GM19463 (cell line): ENCODE data around the gene ZNRF1.
"Not testable (repeated sequence)": the region's sequence is repeated elsewhere in the genome, so short reads cannot be mapped to it uniquely, and the experiment has no call there.

Experiments used
- ATAC-seq: cut with Tn5 transposase; IDR thresholded peaks from one replicate; pipeline ENCODE4 v1.9.1; 2021; ENCODE audit warnings: mild to moderate bottlenecking, moderate library complexity; ENCODE audit not compliant: unreplicated experiment

ZNRF1 gene

GRCh38 chr16:75111514-75111940 lies 112.7 kb downstream of the ZNRF1 start:
- peak; percentile 3 for ATAC-seq

- ATAC-seq, result no peak
These were observed 113.3 kb downstream of the ZNRF1 start for GRCh38 chr16:75111961-75112733.

- no peak for ATAC-seq
These were observed 114.1 kb downstream of the ZNRF1 start for GRCh38 chr16:75112734-75113491.

GRCh38 chr16:75113541-75114121 lies 114.8 kb downstream of the ZNRF1 start:
- ATAC-seq, result no peak

- ATAC-seq, result no peak
These were observed 115.5 kb downstream of the ZNRF1 start for GRCh38 chr16:75114179-75114945.

GRCh38 chr16:75114946-75115825 lies 116.4 kb downstream of the ZNRF1 start:
- no peak for ATAC-seq

- ATAC-seq, result peak; percentile 81
These were observed 117.5 kb downstream of the ZNRF1 start, which contains the start of gene LDHD for GRCh38 chr16:75116081-75116910. LDHD (minus strand) TSS chr16:75116780; CDS start chr16:75116720, 60 bp downstream.

GRCh38 chr16:75116911-75117245 lies 118.1 kb downstream of the ZNRF1 start:
- ATAC-seq, result no peak

- ATAC-seq, result no peak
These were observed 120.2 kb downstream of the ZNRF1 start for GRCh38 chr16:75118943-75119539.

GRCh38 chr16:75120253-75120652 lies 121.4 kb downstream of the ZNRF1 start:
- no peak for ATAC-seq

- ATAC-seq, result no peak
These were observed 123.2 kb downstream of the ZNRF1 start for GRCh38 chr16:75121949-75122568.

- ATAC-seq, result no peak
These were observed 123.8 kb downstream of the ZNRF1 start for GRCh38 chr16:75122609-75123008.

- ATAC-seq, result no peak
These were observed 129.0 kb downstream of the ZNRF1 start for GRCh38 chr16:75127713-75128415.

- not testable (repeated sequence) for ATAC-seq
These were observed 130.8 kb downstream of the ZNRF1 start for GRCh38 chr16:75129421-75130149.

- ATAC-seq, result no peak
These were observed 131.4 kb downstream of the ZNRF1 start for GRCh38 chr16:75130150-75130771.

- ATAC-seq, result no peak
These were observed 132.3 kb downstream of the ZNRF1 start for GRCh38 chr16:75131081-75131480.

- no peak for ATAC-seq
These were observed 139.4 kb downstream of the ZNRF1 start for GRCh38 chr16:75138233-75138632.
